Ectodermal cell (in vitro differentiated cells): ENCODE measurements around the gene TRIM25.

Experiments used
- H3K27ac ChIP-seq: 2 replicates; pipeline ENCODE4 v1.7.0; 2013; ENCODE audit warnings: mild to moderate bottlenecking, low read depth, low read length; ENCODE audit not compliant: insufficient read depth, poor library complexity, severe bottlenecking
- H3K27me3 ChIP-seq: 2 replicates; pipeline ENCODE4 v1.7.0; 2013; ENCODE audit warnings: mild to moderate bottlenecking, low read length; ENCODE audit not compliant: insufficient read depth, control insufficient read depth, poor library complexity, severe bottlenecking
- H3K36me3 ChIP-seq: one replicate; pipeline ENCODE4 v1.7.0; 2013; ENCODE audit warnings: low read length; ENCODE audit not compliant: control insufficient read depth, insufficient read depth
- H3K4me1 ChIP-seq: one replicate; pipeline ENCODE4 v1.7.0; 2013; ENCODE audit warnings: low read length; ENCODE audit not compliant: control insufficient read depth, insufficient read depth
- H3K4me3 ChIP-seq: 2 replicates; pipeline ENCODE4 v1.7.0; 2013; ENCODE audit warnings: low read depth, low read length, control low read depth; ENCODE audit not compliant: insufficient read depth
- H3K9me3 ChIP-seq: 2 replicates; pipeline ENCODE4 v1.7.0; 2013; ENCODE audit warnings: mild to moderate bottlenecking, low read length, moderate library complexity; ENCODE audit not compliant: control insufficient read depth
- WGBS, 2 experiments: methylation state at CpG; one replicate each; pipeline ENCODE4 v1.1.7; 2013; ENCODE audit warnings: missing lambda C conversion rate in 2 of 2; 5-methylcytosine and 5-hydroxymethylcytosine counted together

The TRIM25 gene

GRCh38 chr17:56845934-56846333, 67.9 kb downstream of the TRIM25 start:
- WGBS, 2 experiments, result 100% methylated on average over 1 of the region's 1 CpG; no CpG with 5 or more reads in 1 of the 2 experiments

GRCh38 chr17:56842577-56842976, 71.3 kb downstream of the TRIM25 start:
- WGBS, 2 experiments, result 95 to 100% methylated on average over 1 to 2 of the region's 2 CpGs
- Histone ChIP-seq H3K27ac (no peak overlapping the region), H3K27me3 (peaks cover 1% of the 10 kb centered on the region), H3K9me3 (no peaks in the 10 kb centered on the region), H3K4me3 (no peak overlapping the region), H3K36me3 (no peaks in the 10 kb centered on the region), H3K4me1 (no peaks in the 10 kb centered on the region)

More at GRCh38 chr17:56845934-56846333, 67.9 kb downstream of the TRIM25 start:
- H3K4me1 ChIP-seq, result no peaks in the 10 kb centered on the region
- no peaks in the 10 kb centered on the region for H3K9me3 ChIP-seq
- no peak overlapping the region for H3K27ac ChIP-seq
- no peaks in the 10 kb centered on the region for H3K36me3 ChIP-seq
- H3K27me3 ChIP-seq, result no peaks in the 10 kb centered on the region
- H3K4me3 ChIP-seq, result no peak overlapping the region

DNA sequence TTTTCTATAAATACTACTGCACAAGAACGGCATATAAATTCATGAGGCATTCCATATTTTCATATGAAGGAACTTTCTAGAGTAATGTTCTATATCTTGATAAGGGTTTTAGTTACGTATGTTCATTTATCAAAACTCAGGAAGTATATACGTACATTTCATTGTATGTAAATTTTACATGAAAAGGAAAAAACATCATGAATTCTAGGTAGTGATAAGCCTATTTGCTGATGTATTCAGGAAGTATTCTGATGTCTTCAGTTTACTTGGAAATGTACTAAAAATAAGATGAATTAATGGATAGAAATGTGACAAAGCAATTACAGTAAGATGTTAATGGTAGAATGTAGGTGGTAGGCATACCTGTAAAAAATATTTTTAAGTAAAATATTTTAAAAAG, 75.2 kb downstream of the TRIM25 start:
- Histone ChIP-seq H3K27me3 (peaks cover 36% of the 10 kb centered on the region), H3K27ac (no peak overlapping the region), H3K9me3 (no peaks in the 10 kb centered on the region), H3K4me1 (no peaks in the 10 kb centered on the region), H3K36me3 (no peaks in the 10 kb centered on the region), H3K4me3 (no peak overlapping the region)
- 100% methylated on average over 1 of the region's 3 CpGs; no CpG with 5 or more reads in 1 of the 2 experiments for WGBS, 2 experiments
